22Rv1 (cell line): ENCODE data around the gene SERPING1.

ENCODE experiments used
- CTCF ChIP-seq: fragments of 450-650 bp; IDR thresholded peaks from 2 replicates; pipeline ENCODE4 v1.5.1; 2017; ENCODE audit warnings: mild to moderate bottlenecking
- ZFX ChIP-seq: fragments of 450-650 bp; IDR thresholded peaks from 2 replicates; pipeline ENCODE4 v1.6.1; 2017; ENCODE audit warnings: antibody characterized with exemption, borderline replicate concordance

GRCh38 chr11:57610170-57610569, 12.7 kb downstream of the SERPING1 start:
- no peak for TF ChIP-seq CTCF
- TF ChIP-seq ZFX, result no peak
